Activated T-helper 17 cell treated with anti-CD3 and anti-CD28 coated beads, Interleukin-2, amount 50 U/mL, for 72 hours (primary cell): Measurements from ENCODE around the gene RBM20. TPM values are rescaled to one million over a fixed set of nuclear protein-coding genes. Genes with fewer than 3 reads are reported as not detected.
"Not testable (repeated sequence)": the region's sequence is repeated elsewhere in the genome, so short reads cannot be mapped to it uniquely, and the experiment has no call there.

Experiments used
- ATAC-seq: fragments of 150-1000 bp; cut with Tn5 transposase; replicated peaks from 2 replicates; pipeline ENCODE4 v1.10.0; 2021; ENCODE audit warnings: mild to moderate bottlenecking, moderate library complexity
- H3K27ac Mint-ChIP-seq: one replicate; pipeline ENCODE4 v1.8.0; 2022; ENCODE audit warnings: mixed read lengths
- H3K27me3 Mint-ChIP-seq: one replicate; pipeline ENCODE4 v1.8.0; 2022; ENCODE audit warnings: mixed read lengths
- H3K36me3 Mint-ChIP-seq: one replicate; pipeline ENCODE4 v1.8.0; 2022; ENCODE audit warnings: low read depth, mild to moderate bottlenecking, mixed read lengths
- H3K4me1 Mint-ChIP-seq: one replicate; pipeline ENCODE4 v1.8.0; 2022; ENCODE audit warnings: mixed read lengths
- H3K4me3 Mint-ChIP-seq: one replicate; pipeline ENCODE4 v1.8.0; 2022; ENCODE audit warnings: mild to moderate bottlenecking, mixed read lengths
- H3K9me3 Mint-ChIP-seq: one replicate; pipeline ENCODE4 v1.8.0; 2022; ENCODE audit warnings: mixed read lengths
- total RNA-seq, 2 donors: library from RNA; stranded (reverse); gene quantifications; one replicate each; pipeline ENCODE4 v1.2.3, GENCODE V29; 2022

RBM20 gene
- total RNA-seq, 2 donors from 2014 or later = 0.16 TPM; not detected in 1

DNA sequence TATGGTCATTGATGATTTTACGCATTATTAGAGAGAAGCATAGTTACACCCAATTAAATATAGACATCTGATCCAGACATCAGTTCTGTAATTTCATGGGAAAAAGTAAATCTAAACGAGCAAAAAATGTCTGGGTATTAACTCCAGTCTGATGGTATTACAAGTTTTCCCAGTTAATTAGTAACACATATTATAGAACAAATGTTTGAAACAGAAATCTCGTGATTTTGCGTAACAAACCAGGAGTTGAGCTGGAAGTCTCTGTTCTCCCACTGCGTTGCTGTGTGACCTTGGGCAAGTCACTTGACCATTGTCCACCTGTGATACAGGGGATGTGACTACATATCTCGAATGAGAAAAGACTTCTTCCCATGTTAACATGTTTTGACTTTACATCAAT lies 43.3 kb downstream of the RBM20 start:
- Mint-ChIP-seq H3K27me3 (peaks cover 5% of the 10 kb centered on the region), H3K36me3 (no peaks in the 10 kb centered on the region), H3K4me1 (no peaks in the 10 kb centered on the region), H3K4me3 (no peak overlapping the region), H3K9me3 (no peaks in the 10 kb centered on the region), H3K27ac (no peak overlapping the region)
- no peak for ATAC-seq

DNA sequence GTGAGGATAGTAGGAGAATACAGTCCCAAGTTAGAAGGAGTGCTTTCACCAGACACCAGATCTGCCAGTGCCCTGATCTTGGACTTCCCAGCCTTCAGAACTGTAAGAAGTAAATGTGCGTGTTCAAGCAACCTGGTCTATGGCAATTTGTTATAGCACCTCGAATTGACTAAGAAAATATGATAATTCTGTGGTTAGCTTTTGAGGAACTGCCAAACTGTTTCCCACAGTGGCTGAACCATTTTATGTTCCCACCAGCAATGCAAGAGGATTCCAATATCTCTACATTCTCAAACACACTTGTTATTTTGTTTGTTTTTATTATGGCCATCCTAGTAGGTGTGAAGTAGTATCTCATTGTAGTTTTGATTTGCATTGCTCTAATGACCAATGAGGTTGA lies 47.0 kb downstream of the RBM20 start:
- no peak for ATAC-seq

DNA sequence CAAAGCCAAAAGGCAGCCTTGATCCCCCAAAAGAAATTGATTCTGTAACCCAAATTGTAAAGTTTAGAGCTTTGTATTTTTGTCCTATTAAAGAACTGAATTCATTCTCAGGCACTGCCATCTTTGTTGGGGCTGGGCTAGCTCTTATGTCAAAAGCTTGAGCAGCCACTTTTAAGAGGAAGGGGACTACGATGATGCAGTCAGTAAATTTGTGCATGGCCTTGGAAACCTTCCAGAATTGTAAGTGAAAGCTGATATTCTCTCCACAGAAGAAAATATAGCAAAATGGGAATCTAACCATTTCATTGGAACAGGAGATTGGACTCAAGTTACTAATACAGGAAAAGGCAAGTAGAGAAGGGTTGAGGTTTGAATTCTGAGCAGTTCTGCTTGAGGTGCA lies 50.1 kb downstream of the RBM20 start:
- H3K4me1 Mint-ChIP-seq = no peaks in the 10 kb centered on the region
- H3K4me3 Mint-ChIP-seq = no peak overlapping the region
- H3K9me3 Mint-ChIP-seq = peaks cover 11% of the 10 kb centered on the region
- H3K27ac Mint-ChIP-seq = no peak overlapping the region
- H3K36me3 Mint-ChIP-seq = no peaks in the 10 kb centered on the region
- H3K27me3 Mint-ChIP-seq = peaks cover 7% of the 10 kb centered on the region
- ATAC-seq = no peak

More for the DNA sequence above, 47.0 kb downstream of the RBM20 start:
- Mint-ChIP-seq H3K9me3 (peaks cover 11% of the 10 kb centered on the region), H3K27me3 (peaks cover 7% of the 10 kb centered on the region), H3K4me3 (no peak overlapping the region), H3K36me3 (no peaks in the 10 kb centered on the region), H3K27ac (no peak overlapping the region), H3K4me1 (no peaks in the 10 kb centered on the region)

DNA sequence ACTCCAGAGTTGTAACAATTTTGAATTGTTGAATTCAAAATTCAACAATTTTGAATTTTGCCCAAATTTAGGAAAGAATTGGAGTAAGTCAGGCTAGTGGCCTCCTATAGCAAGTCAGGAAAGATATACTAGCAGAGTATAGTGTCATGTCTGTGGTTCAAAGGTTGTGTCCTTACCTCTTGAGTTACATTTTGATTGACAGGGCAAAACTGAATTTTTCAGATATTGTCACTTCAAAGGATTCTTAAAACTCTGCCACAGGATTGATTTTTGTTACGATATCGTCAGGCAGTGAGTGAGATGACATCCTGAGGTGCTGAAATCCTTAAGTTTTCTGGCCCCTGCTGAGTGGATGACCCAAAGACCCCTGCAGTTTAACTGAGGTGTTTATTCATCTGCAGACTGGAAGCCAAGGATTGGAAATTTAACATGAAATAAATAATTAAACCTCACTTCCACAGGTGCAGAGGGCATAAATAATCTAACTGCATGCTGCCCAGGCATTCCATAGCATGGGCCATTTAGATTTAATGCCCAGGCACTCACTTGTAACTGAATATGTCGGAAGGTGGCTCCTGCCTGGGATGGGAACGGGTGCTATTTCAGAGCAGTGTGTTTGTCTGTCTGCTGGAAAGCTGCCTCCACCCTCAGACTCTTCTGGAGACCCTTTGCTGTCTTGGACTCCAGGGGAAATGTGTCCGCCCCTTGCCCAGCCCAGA lies 50.8 kb downstream of the RBM20 start:
- H3K27ac Mint-ChIP-seq = no peak overlapping the region
- no peak overlapping the region for H3K4me3 Mint-ChIP-seq
- no peaks in the 10 kb centered on the region for H3K36me3 Mint-ChIP-seq
- no peaks in the 10 kb centered on the region for H3K4me1 Mint-ChIP-seq
- ATAC-seq = no peak
- peaks cover 11% of the 10 kb centered on the region for H3K9me3 Mint-ChIP-seq
- H3K27me3 Mint-ChIP-seq = peaks cover 7% of the 10 kb centered on the region

DNA sequence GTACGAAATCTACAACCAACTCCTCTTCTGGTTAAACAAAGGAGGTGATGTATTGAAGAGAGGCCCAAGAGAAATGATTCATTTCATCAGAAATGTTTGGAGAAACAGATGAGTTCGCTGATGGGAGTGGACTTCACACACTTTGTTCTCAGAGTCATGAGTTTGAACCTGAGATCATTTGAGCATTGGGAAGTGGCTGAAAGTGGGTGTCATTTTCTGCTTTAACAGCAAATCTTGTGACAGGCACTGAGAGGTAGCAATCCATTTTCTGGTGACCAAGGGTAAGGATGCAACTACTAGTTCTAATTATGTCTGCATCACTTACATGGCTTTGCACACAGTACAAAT lies 51.4 kb downstream of the RBM20 start:
- no peak for ATAC-seq
- peaks cover 7% of the 10 kb centered on the region for H3K27me3 Mint-ChIP-seq
- H3K9me3 Mint-ChIP-seq = peaks cover 11% of the 10 kb centered on the region
- no peaks in the 10 kb centered on the region for H3K4me1 Mint-ChIP-seq
- H3K27ac Mint-ChIP-seq = no peak overlapping the region
- no peaks in the 10 kb centered on the region for H3K36me3 Mint-ChIP-seq
- no peak overlapping the region for H3K4me3 Mint-ChIP-seq

DNA sequence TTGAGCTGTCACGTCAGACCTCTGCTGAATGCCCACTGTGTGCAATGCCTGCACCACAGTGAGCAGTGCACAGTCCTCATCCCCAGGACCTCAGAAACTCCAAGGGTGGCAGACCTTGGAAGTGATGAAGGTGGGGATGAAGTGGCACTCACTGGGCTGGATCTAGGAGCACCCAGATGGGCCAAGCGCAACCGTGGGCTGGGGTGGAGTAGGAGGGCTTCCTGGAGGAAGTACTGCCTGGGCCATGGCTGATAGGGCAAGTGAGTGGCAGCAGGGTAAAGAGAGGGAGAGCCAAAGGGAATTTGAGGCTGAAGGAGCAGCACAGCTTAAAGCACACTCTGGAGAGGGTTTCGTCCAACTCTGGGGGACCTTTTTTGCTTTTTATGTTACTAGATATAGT lies 52.3 kb downstream of the RBM20 start:
- Mint-ChIP-seq H3K36me3 (no peaks in the 10 kb centered on the region), H3K27ac (no peak overlapping the region), H3K27me3 (peaks cover 7% of the 10 kb centered on the region), H3K9me3 (peaks cover 11% of the 10 kb centered on the region), H3K4me1 (no peaks in the 10 kb centered on the region), H3K4me3 (no peak overlapping the region)
- no peak for ATAC-seq

DNA sequence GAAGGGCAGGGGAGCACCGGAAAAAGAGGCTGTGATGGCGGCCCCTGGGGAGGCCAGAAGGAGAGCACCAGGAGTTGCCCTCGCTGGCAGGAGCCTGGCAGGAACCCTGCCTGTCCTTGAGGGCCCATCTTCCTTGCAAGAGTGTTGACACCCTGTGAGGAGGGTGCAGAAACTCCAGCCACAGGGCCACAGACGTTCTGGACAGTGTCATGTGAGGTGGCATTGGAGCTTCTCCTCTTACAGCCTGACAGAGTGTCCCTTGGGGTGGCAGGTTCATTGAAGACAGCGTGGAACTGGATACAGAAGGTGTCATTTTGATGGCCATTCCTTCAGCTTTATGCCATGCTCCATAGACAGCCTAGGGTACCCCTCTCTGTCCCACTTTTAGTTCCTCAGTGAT lies 54.2 kb downstream of the RBM20 start:
- ATAC-seq = no peak
- no peak overlapping the region for H3K27ac Mint-ChIP-seq
- H3K4me1 Mint-ChIP-seq = no peaks in the 10 kb centered on the region
- H3K27me3 Mint-ChIP-seq = no peaks in the 10 kb centered on the region
- H3K9me3 Mint-ChIP-seq = peaks cover 1% of the 10 kb centered on the region
- H3K36me3 Mint-ChIP-seq = no peaks in the 10 kb centered on the region
- no peak overlapping the region for H3K4me3 Mint-ChIP-seq

DNA sequence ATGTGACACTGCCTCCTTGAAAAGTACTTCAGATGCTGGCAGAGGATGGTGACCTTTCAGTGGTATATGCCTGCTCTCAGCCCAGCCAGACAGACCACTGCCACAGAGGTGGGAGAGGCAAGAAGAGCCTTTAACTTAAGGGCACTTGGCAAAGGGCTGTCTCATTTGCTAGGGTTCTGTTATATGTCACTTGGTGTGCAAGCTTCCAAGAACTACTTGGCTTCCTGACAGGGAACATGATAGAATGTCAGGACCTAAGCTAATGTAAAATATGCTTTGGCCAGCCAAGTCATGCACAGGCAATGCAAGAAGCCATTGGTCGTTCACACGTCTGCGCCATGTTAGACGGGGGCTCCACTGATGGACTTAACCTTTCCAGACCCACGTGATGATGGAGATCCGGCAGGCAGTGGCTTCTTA lies 54.7 kb downstream of the RBM20 start:
- Mint-ChIP-seq H3K9me3 (no peaks in the 10 kb centered on the region), H3K27ac (no peak overlapping the region), H3K36me3 (no peaks in the 10 kb centered on the region), H3K4me1 (no peaks in the 10 kb centered on the region), H3K27me3 (no peaks in the 10 kb centered on the region), H3K4me3 (no peak overlapping the region)
- ATAC-seq = no peak

DNA sequence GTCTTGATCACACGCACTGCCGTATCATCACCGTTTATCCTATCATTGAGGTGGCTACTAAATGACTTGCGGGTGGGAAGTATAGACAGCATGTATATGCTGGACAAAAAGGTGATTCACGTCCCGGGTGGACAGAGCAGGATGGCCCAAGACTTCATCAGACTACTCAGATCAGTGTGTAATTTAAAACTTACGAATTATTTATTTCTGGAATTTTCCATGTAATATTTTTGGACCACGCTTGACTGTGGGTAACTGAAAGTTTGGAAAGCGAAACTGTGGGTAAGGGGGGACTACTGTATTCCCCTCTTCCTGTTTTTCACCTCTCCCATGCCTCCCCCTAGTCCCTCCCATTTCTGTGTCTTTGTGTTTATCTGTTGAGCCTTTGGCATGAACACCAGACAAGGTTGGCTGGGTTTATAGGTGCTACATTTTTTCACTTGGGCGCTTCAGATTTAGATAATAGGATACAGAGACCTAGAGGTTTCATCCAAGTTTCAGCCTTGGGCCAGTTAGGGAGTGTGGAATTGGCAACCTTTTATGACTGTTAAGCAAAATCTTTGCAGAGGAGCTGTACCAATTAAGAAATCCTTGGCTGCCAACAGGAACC lies 55.8 kb downstream of the RBM20 start:
- Mint-ChIP-seq H3K9me3 (no peaks in the 10 kb centered on the region), H3K4me1 (no peaks in the 10 kb centered on the region), H3K36me3 (no peaks in the 10 kb centered on the region), H3K27ac (no peak overlapping the region), H3K27me3 (no peaks in the 10 kb centered on the region), H3K4me3 (no peak overlapping the region)
- ATAC-seq = no peak

DNA sequence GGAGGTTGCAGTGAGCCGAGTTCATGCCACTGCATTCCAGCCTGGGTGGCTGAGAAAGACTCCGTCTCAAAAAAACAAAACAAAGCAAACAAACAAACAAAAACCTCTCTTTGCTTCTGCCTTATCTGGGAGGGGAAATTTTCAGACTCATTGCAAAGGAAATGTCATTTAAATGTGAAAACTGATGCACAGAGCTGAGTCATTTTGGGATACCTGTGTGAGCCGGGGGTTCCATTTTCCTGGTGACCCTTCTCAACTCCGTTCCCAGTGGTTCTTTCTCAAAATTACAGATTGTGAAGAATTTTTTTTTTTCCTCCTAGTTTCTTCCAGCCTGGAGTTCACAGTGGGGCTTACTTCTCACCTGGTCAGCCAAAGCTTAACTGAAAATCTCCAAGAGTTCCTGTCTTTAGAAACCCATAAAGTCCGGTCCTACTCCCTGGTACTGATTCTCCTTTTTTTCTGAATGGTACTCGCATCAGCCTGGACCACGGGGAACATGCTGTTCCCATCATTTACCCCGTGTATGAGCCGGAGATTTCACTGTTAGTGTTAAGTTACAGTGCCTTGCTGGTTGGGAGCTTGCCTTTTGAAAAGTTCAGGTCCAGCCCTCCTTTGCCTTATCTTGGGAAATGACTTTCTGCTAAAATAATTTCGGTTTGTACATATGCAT lies 56.9 kb downstream of the RBM20 start:
- H3K27me3 Mint-ChIP-seq = peaks cover under 1% of the 10 kb centered on the region
- no peaks in the 10 kb centered on the region for H3K9me3 Mint-ChIP-seq
- no peak overlapping the region for H3K4me3 Mint-ChIP-seq
- H3K36me3 Mint-ChIP-seq = no peaks in the 10 kb centered on the region
- H3K4me1 Mint-ChIP-seq = no peaks in the 10 kb centered on the region
- ATAC-seq = no peak
- H3K27ac Mint-ChIP-seq = no peak overlapping the region

DNA sequence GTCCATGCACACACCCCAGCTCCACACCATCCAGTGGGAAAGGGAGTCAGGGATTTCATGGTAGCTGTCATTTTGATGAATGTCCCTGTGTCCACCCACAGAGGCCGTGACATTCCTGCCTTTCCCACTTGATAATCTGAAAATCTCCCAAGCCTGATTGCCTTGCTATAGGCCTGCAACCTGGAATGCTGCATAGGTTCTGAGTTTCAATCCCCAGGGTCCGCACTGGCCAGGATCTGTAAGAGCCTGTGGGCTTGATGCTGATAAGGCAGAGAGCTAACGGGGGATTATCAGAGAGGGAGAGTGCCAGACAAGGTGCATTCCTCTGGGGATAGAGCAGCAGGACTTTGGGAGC lies 57.5 kb downstream of the RBM20 start:
- Mint-ChIP-seq H3K4me3 (no peak overlapping the region), H3K27me3 (peaks cover 6% of the 10 kb centered on the region), H3K27ac (no peak overlapping the region), H3K4me1 (no peaks in the 10 kb centered on the region), H3K9me3 (no peaks in the 10 kb centered on the region), H3K36me3 (no peaks in the 10 kb centered on the region)
- ATAC-seq = no peak

DNA sequence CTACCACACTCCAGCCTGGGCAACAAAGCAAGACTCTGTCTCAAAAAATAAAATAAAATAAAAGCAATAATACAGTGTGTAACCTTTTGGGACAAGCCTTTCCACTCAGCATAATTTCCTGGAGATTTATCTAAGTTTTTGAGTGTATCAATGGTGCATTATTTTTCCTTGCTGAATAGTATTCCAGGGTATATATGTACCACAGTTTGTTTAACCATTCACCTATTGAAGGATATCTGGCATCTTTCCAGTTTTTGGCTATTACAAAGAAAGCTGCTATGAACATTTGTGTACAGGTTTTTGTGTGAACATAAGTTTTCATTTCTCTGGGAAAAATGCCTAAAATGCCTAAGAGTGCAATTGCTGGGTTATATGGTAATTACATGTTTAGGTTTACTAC lies 59.9 kb downstream of the RBM20 start:
- no peak for ATAC-seq
- Mint-ChIP-seq H3K36me3 (no peaks in the 10 kb centered on the region), H3K4me1 (no peaks in the 10 kb centered on the region), H3K4me3 (no peak overlapping the region), H3K9me3 (no peaks in the 10 kb centered on the region), H3K27me3 (peaks cover 10% of the 10 kb centered on the region), H3K27ac (no peak overlapping the region)

DNA sequence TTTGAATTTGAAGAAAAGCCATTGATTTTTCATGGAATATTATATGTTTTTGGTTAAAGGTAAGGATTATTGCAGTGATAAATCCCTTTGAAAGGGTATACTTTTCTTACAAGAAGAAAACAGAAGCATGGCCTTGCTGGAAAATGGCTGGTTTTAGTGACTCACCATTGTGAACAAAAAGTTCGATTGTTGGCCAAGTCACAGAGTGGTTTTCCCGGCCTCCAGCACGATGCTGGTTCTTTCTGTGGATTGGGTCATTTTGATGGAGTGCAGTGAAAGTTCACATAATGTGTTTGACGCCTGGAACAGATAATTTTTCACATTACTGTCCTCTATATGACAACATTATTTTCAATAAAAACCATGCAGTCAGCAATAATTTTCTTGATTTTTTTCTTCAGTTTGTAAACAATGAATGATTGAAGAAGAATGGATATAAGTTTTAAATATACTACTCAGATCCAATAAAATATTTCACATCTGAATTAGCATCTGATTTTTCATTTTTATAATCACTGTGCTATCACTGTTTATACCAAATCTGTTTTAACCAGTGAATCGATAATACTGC lies 60.9 kb downstream of the RBM20 start:
- ATAC-seq = no peak

DNA sequence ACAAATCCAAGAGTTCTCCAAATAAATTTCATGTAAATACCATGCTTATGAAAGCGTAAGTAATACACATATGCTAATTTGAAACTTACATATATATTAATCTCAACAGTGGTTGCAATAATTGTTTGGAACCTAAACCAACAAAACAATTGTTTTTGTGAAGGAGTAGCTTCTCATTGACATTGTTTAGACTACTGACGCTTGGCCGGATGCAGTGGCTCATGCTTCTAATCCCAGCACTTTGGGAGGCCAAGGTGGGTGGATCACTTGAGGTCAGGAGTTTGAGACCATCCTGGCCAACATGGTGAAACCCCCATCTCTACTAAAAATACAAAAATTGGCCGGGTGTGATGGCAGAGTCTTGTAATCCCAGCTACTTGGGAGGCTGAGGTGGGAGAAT lies 61.5 kb downstream of the RBM20 start:
- H3K27me3 Mint-ChIP-seq = peaks cover 11% of the 10 kb centered on the region
- not testable (repeated sequence) for ATAC-seq, H3K36me3 Mint-ChIP-seq, H3K4me1 Mint-ChIP-seq, H3K9me3 Mint-ChIP-seq, H3K4me3 Mint-ChIP-seq, H3K27ac Mint-ChIP-seq

More for the DNA sequence above, 60.9 kb downstream of the RBM20 start:
- Mint-ChIP-seq H3K4me3 (no peak overlapping the region), H3K9me3 (no peaks in the 10 kb centered on the region), H3K27me3 (peaks cover 11% of the 10 kb centered on the region), H3K27ac (no peak overlapping the region), H3K4me1 (no peaks in the 10 kb centered on the region), H3K36me3 (no peaks in the 10 kb centered on the region)

DNA sequence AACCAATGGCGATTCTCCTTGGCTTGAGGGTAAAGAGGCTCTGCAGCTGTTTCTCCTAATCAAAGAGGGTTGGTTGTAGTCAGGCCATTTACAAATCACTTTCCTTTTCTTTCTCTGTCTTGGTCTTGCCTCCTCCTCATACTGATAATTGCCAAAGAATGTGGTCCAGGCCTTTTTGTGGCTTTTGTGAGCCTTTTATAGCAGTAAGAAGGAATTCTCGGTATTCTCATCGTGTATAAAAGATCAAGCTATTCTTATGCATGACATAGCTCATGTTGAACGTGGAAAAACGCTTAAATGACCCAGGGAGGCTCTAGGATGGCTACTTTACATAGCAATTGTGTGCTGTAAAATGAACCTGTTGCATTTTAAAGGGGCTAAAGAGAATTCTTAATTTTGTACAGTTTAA lies 62.6 kb downstream of the RBM20 start:
- ATAC-seq = no peak
- Mint-ChIP-seq H3K9me3 (no peaks in the 10 kb centered on the region), H3K27ac (no peak overlapping the region), H3K27me3 (peaks cover 11% of the 10 kb centered on the region), H3K4me1 (no peaks in the 10 kb centered on the region), H3K4me3 (no peak overlapping the region), H3K36me3 (no peaks in the 10 kb centered on the region)
